ENCODE results near the gene ITIH3. TPM values are rescaled to one million over a fixed set of nuclear protein-coding genes. Genes with fewer than 3 reads are reported as not detected.

ITIH3 gene, protein sequence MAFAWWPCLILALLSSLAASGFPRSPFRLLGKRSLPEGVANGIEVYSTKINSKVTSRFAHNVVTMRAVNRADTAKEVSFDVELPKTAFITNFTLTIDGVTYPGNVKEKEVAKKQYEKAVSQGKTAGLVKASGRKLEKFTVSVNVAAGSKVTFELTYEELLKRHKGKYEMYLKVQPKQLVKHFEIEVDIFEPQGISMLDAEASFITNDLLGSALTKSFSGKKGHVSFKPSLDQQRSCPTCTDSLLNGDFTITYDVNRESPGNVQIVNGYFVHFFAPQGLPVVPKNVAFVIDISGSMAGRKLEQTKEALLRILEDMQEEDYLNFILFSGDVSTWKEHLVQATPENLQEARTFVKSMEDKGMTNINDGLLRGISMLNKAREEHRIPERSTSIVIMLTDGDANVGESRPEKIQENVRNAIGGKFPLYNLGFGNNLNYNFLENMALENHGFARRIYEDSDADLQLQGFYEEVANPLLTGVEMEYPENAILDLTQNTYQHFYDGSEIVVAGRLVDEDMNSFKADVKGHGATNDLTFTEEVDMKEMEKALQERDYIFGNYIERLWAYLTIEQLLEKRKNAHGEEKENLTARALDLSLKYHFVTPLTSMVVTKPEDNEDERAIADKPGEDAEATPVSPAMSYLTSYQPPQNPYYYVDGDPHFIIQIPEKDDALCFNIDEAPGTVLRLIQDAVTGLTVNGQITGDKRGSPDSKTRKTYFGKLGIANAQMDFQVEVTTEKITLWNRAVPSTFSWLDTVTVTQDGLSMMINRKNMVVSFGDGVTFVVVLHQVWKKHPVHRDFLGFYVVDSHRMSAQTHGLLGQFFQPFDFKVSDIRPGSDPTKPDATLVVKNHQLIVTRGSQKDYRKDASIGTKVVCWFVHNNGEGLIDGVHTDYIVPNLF
- total RNA-seq (2021) (0.23 to 0.37 TPM (median 0.25 TPM) in 3 replicates), Bru-seq, nascent RNA (not detected)
- long read RNA-seq, experiment 1, result 0 reads
- long read RNA-seq, experiment 2, result 0 reads
- long read RNA-seq, experiment 3, result 0 reads

DNA sequence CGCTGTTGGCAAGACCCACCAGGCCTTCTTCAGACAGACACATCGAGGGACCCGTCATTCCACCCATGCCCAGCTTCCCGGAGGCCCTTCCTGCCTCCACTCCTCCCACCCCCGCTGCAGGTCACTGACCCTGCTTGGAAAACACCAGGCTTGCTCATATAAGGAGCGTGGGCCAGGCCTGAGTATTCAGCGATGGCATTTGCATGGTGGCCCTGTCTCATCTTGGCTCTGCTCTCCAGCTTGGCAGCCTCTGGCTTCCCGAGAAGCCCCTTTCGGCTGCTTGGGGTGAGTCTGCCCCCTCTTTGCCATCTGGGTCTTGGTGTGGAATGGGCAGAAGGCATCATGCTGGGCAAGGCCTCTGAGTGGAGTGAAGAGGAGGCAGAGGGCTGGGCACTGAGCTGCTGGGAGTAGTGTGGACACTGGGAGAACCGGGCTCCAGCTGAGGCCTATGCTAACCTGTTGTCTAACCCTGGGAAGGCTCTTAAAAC lies at the start of gene ITIH3:
Gene ITIH3 (plus strand): TSS at position 185 of the 488 bp plus-strand sequence. CDS start 8 bp downstream, at position 193.
- Mint-ChIP-seq H3K36me3 (no peaks in the 10 kb centered on the region), H3K4me1 (no peaks in the 10 kb centered on the region), H3K27ac (no peak within 1 kb of the TSS), H3K27me3 (ENCODE audit: low read depth) (no peaks in the 10 kb centered on the region; the same call in 1 of the 2 replicates), H3K9me3 (no peaks in the 10 kb centered on the region), H3K4me3 (no peak within 1 kb of the TSS)
- POLR2A ChIA-PET, result no interaction called here
- CTCF ChIA-PET, result interaction anchor here (1.4 to 5.5 kb wide), 3 partner anchors 25 to 49 kb away, joined by 3 to 96 read pairs (median 46); partner anchors contain the start of gene NEK4
- TF ChIP-seq SMAD3 (CRISPR knock-in tag; IDR thresholded peaks at IDR 0.05; ENCODE audit: borderline replicate concordance), result no peak
- ATAC-seq, result no peak
- DNase-seq (ENCODE audit: low spot score), result no peak

DNA sequence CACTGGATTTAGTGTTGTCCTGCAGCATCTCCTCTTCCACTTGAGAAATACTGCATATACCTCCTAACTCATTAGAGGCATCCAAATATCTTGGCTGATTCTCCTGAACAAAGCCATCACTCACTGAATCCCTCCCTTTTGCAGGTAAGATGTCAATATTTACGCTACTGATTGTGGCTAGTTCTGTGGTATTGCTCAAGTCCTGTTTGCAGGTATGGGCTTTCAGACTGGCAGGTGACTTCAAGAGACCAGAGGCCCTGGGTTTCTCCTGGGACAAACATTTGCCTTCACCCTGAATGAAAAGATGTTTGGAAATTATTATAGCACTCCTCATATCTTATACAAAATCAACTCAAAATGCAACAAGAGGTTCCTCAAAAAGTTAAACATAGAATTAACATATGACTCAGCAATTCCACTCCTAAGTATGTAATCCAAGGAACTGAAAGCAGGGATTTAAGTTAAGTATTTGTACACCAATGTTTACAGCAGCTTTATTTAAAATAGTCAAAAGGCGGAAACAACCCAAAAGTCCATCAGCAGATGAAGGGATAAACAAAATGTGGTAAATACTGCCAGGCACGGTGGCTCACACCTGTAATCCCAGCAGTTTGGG lies 42.4 kb upstream of the ITIH3 start:
- ChIA-PET CTCF (interaction anchor here (1.5 kb wide), 1 partner anchor 69 kb away, joined by 5 read pairs; no protein-coding TSS in a partner anchor), POLR2A (no interaction called here)
- Mint-ChIP-seq H3K27ac (no peak overlapping the region), H3K4me3 (no peak overlapping the region), H3K9me3 (no peaks in the 10 kb centered on the region), H3K27me3 (ENCODE audit: low read depth) (no peaks in the 10 kb centered on the region), H3K36me3 (peaks cover 43% of the 10 kb centered on the region), H3K4me1 (no peaks in the 10 kb centered on the region)
- DNase-seq (ENCODE audit: low spot score), result no peak
- TF ChIP-seq, protein P1, sequence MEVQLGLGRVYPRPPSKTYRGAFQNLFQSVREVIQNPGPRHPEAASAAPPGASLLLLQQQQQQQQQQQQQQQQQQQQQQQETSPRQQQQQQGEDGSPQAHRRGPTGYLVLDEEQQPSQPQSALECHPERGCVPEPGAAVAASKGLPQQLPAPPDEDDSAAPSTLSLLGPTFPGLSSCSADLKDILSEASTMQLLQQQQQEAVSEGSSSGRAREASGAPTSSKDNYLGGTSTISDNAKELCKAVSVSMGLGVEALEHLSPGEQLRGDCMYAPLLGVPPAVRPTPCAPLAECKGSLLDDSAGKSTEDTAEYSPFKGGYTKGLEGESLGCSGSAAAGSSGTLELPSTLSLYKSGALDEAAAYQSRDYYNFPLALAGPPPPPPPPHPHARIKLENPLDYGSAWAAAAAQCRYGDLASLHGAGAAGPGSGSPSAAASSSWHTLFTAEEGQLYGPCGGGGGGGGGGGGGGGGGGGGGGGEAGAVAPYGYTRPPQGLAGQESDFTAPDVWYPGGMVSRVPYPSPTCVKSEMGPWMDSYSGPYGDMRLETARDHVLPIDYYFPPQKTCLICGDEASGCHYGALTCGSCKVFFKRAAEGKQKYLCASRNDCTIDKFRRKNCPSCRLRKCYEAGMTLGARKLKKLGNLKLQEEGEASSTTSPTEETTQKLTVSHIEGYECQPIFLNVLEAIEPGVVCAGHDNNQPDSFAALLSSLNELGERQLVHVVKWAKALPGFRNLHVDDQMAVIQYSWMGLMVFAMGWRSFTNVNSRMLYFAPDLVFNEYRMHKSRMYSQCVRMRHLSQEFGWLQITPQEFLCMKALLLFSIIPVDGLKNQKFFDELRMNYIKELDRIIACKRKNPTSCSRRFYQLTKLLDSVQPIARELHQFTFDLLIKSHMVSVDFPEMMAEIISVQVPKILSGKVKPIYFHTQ (CRISPR knock-in tag; IDR thresholded peaks at IDR 0.05), result no peak
- TF ChIP-seq TEAD4 (CRISPR knock-in tag; IDR thresholded peaks at IDR 0.05) (no peak), RELA (CRISPR knock-in tag; IDR thresholded peaks at IDR 0.05; ENCODE audit: borderline replicate concordance) (no peak), GRHL2 (CRISPR knock-in tag; IDR thresholded peaks at IDR 0.05; ENCODE audit: insufficient replicate concordance, severe bottlenecking) (no peak), ZNF121 (CRISPR knock-in tag; IDR thresholded peaks at IDR 0.05) (no peak)
- TF ChIP-seq, protein P2, sequence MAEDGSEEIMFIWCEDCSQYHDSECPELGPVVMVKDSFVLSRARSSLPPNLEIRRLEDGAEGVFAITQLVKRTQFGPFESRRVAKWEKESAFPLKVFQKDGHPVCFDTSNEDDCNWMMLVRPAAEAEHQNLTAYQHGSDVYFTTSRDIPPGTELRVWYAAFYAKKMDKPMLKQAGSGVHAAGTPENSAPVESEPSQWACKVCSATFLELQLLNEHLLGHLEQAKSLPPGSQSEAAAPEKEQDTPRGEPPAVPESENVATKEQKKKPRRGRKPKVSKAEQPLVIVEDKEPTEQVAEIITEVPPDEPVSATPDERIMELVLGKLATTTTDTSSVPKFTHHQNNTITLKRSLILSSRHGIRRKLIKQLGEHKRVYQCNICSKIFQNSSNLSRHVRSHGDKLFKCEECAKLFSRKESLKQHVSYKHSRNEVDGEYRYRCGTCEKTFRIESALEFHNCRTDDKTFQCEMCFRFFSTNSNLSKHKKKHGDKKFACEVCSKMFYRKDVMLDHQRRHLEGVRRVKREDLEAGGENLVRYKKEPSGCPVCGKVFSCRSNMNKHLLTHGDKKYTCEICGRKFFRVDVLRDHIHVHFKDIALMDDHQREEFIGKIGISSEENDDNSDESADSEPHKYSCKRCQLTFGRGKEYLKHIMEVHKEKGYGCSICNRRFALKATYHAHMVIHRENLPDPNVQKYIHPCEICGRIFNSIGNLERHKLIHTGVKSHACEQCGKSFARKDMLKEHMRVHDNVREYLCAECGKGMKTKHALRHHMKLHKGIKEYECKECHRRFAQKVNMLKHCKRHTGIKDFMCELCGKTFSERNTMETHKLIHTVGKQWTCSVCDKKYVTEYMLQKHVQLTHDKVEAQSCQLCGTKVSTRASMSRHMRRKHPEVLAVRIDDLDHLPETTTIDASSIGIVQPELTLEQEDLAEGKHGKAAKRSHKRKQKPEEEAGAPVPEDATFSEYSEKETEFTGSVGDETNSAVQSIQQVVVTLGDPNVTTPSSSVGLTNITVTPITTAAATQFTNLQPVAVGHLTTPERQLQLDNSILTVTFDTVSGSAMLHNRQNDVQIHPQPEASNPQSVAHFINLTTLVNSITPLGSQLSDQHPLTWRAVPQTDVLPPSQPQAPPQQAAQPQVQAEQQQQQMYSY (CRISPR knock-in tag; IDR thresholded peaks at IDR 0.05), result no peak
- ATAC-seq, result no peak

DNA sequence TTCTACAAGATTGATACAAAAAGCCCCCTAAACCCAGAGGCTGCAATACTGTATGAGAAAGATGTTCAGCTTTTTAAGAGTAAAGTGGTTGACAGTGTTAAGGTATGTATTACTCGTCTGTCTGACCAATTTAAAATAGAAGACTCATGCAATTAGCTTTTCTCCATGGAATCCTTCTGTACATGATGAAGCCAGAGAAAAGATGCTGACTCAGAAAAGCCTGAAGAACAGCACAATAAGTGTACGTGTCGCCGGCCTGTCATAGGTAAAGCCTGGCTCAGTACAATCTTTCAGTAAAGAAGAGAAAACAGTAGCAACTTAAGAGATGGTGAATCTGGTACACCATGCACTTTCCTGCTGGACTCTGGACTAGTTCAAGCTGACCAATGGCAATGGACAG lies 40.2 kb upstream of the ITIH3 start:
- no peak for ATAC-seq
- Mint-ChIP-seq H3K4me3 (no peak overlapping the region), H3K36me3 (peaks cover 46% of the 10 kb centered on the region), H3K27ac (no peak overlapping the region), H3K9me3 (no peaks in the 10 kb centered on the region), H3K27me3 (ENCODE audit: low read depth) (no peaks in the 10 kb centered on the region), H3K4me1 (no peaks in the 10 kb centered on the region)
- ChIA-PET CTCF (no interaction called here), POLR2A (no interaction called here)
- no peak for DNase-seq (ENCODE audit: low spot score)
- TF ChIP-seq, protein P3, sequence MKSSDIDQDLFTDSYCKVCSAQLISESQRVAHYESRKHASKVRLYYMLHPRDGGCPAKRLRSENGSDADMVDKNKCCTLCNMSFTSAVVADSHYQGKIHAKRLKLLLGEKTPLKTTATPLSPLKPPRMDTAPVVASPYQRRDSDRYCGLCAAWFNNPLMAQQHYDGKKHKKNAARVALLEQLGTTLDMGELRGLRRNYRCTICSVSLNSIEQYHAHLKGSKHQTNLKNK (CRISPR knock-in tag; IDR thresholded peaks at IDR 0.05), result no peak
- no peak for TF ChIP-seq HMGA2 (CRISPR knock-in tag; IDR thresholded peaks at IDR 0.05)
- TF ChIP-seq, protein P4, sequence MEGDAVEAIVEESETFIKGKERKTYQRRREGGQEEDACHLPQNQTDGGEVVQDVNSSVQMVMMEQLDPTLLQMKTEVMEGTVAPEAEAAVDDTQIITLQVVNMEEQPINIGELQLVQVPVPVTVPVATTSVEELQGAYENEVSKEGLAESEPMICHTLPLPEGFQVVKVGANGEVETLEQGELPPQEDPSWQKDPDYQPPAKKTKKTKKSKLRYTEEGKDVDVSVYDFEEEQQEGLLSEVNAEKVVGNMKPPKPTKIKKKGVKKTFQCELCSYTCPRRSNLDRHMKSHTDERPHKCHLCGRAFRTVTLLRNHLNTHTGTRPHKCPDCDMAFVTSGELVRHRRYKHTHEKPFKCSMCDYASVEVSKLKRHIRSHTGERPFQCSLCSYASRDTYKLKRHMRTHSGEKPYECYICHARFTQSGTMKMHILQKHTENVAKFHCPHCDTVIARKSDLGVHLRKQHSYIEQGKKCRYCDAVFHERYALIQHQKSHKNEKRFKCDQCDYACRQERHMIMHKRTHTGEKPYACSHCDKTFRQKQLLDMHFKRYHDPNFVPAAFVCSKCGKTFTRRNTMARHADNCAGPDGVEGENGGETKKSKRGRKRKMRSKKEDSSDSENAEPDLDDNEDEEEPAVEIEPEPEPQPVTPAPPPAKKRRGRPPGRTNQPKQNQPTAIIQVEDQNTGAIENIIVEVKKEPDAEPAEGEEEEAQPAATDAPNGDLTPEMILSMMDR (IDR thresholded peaks at IDR 0.05), result no peak
- TF ChIP-seq, protein P5, sequence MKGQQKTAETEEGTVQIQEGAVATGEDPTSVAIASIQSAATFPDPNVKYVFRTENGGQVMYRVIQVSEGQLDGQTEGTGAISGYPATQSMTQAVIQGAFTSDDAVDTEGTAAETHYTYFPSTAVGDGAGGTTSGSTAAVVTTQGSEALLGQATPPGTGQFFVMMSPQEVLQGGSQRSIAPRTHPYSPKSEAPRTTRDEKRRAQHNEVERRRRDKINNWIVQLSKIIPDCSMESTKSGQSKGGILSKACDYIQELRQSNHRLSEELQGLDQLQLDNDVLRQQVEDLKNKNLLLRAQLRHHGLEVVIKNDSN (CRISPR knock-in tag; IDR thresholded peaks at IDR 0.05), result no peak
- TF ChIP-seq FOXP1 (CRISPR knock-in tag; IDR thresholded peaks at IDR 0.05; ENCODE audit: borderline replicate concordance), result no peak
- no peak for TF ChIP-seq NFATC4 (CRISPR knock-in tag; IDR thresholded peaks at IDR 0.05)
- TF ChIP-seq ZNF671 (CRISPR knock-in tag; IDR thresholded peaks at IDR 0.05), result no peak
- TF ChIP-seq ZNF121 (CRISPR knock-in tag; IDR thresholded peaks at IDR 0.05), result no peak
- TF ChIP-seq ZNF423 (CRISPR knock-in tag; IDR thresholded peaks at IDR 0.05), result no peak
- TF ChIP-seq, protein P6, sequence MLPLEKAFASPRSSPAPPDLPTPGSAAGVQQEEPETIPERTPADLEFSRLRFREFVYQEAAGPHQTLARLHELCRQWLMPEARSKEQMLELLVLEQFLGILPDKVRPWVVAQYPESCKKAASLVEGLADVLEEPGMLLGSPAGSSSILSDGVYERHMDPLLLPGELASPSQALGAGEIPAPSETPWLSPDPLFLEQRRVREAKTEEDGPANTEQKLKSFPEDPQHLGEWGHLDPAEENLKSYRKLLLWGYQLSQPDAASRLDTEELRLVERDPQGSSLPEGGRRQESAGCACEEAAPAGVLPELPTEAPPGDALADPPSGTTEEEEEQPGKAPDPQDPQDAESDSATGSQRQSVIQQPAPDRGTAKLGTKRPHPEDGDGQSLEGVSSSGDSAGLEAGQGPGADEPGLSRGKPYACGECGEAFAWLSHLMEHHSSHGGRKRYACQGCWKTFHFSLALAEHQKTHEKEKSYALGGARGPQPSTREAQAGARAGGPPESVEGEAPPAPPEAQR (CRISPR knock-in tag; IDR thresholded peaks at IDR 0.05), result no peak

Data from WTC11 (cell line).